Epithelial cell of proximal tubule (primary cell): Measurements from ENCODE around the gene RIN3. TPM values are rescaled to one million over a fixed set of nuclear protein-coding genes. Genes with fewer than 3 reads are reported as not detected.
A peak's percentile ranks its signal among the peaks of the same experiment; 100 is the strongest.

Source experiments
- DNase-seq: peaks from one replicate; pipeline ENCODE4 v3.0.0-alpha.2; 2011; ENCODE audit warnings: low read depth
- H3K4me3 ChIP-seq: 2 replicates; pipeline ENCODE4 v1.5.1; 2011; ENCODE audit warnings: low read depth, mild to moderate bottlenecking, low read length
- CTCF ChIP-seq: conservative IDR thresholded peaks from 2 replicates; pipeline ENCODE4 v1.5.1; 2012; ENCODE audit warnings: low read depth, mild to moderate bottlenecking, low read length
- total RNA-seq: library from RNA; depleted of rRNA; stranded (reverse); fragments of >200 nt; gene quantifications from 2 replicates; pipeline ENCODE4 v1.2.3, GENCODE V29; 2015

RIN3 gene
- 4.0 and 7.4 TPM in 2 replicates for total RNA-seq

- H3K4me3 ChIP-seq = peak within 1 kb of the TSS; percentile 72
- TF ChIP-seq CTCF = no peak
- DNase-seq = no peak
These were observed at the start of gene RIN3 for GRCh38 chr14:92513204-92513965. RIN3 (plus strand) TSS chr14:92513781; CDS start chr14:92513933, 152 bp downstream.

GRCh38 chr14:92464156-92464555 lies 49.4 kb upstream of the RIN3 start:
- TF ChIP-seq CTCF = no peak
- H3K4me3 ChIP-seq = no peak overlapping the region
- no peak for DNase-seq

- no peak overlapping the region for H3K4me3 ChIP-seq
- no peak for TF ChIP-seq CTCF
- DNase-seq = no peak
These were observed 48.9 kb upstream of the RIN3 start for GRCh38 chr14:92464716-92465115.

GRCh38 chr14:92465353-92466055 lies 48.1 kb upstream of the RIN3 start:
- no peak for DNase-seq
- no peak for TF ChIP-seq CTCF
- no peak overlapping the region for H3K4me3 ChIP-seq

GRCh38 chr14:92466059-92466458 lies 47.5 kb upstream of the RIN3 start:
- no peak for DNase-seq
- TF ChIP-seq CTCF = no peak
- no peak overlapping the region for H3K4me3 ChIP-seq

- no peak overlapping the region for H3K4me3 ChIP-seq
- DNase-seq = no peak
- TF ChIP-seq CTCF = no peak
These were observed 44.1 kb upstream of the RIN3 start for GRCh38 chr14:92469515-92469914.
